A673 (cell line): ENCODE results near the gene XIRP1. TPM values are rescaled to one million over a fixed set of nuclear protein-coding genes. Genes with fewer than 3 reads are reported as not detected.

Experiments
- BruUV-seq: library from RNA; stranded (reverse); fragments of 400-500 nt; replicated peaks from 2 replicates; lab custom pipeline; 2021; lab: Mats Ljungman, UMichigan
- CTCF ChIA-PET: fragments of 300-600 bp; sonication (Branson Sonifier 250); formaldehyde crosslinking; loops from one replicate; lab custom pipeline; 2022; ENCODE audit warnings: antibody characterized with exemption; lab: Charles Lee
- POLR2A ChIA-PET: fragments of 300-600 bp; sonication (Branson Sonifier 250); formaldehyde crosslinking; loops from one replicate; lab custom pipeline; 2022; ENCODE audit warnings: antibody characterized with exemption; ENCODE audit not compliant: low non-redundant PET; lab: Charles Lee
- DNase-seq: peaks from one replicate; pipeline ENCODE4 v3.0.0-alpha.2; 2015; ENCODE audit warnings: low spot score
- H3K27ac ChIP-seq: fragments of 200-600 bp; sonication (generic); 2 replicates; pipeline ENCODE4 v1.5.1; 2016; ENCODE audit warnings: mixed run types, low read depth, mild to moderate bottlenecking, mixed read lengths, antibody characterized with exemption, low read length; ENCODE audit not compliant: poor library complexity, severe bottlenecking
- H3K27me3 ChIP-seq: fragments of 200-600 bp; sonication (generic); replicated peaks from 2 replicates; pipeline ENCODE4 v1.6.1; 2017; ENCODE audit warnings: mixed run types, low read depth, mild to moderate bottlenecking, mixed read lengths, antibody characterized with exemption, low read length; ENCODE audit not compliant: insufficient read depth, poor library complexity
- H3K36me3 ChIP-seq: fragments of 200-600 bp; sonication (generic); 2 replicates; pipeline ENCODE4 v1.6.1; 2016; ENCODE audit warnings: mixed run types, mild to moderate bottlenecking, mixed read lengths, antibody characterized with exemption, low read length; ENCODE audit not compliant: insufficient read depth, poor library complexity, severe bottlenecking
- H3K4me1 ChIP-seq: fragments of 200-600 bp; sonication (generic); 2 replicates; pipeline ENCODE4 v1.6.1; 2017; ENCODE audit warnings: mixed run types, mild to moderate bottlenecking, mixed read lengths, antibody characterized with exemption, low read length; ENCODE audit not compliant: insufficient read depth, poor library complexity, severe bottlenecking
- H3K4me3 ChIP-seq: fragments of 200-600 bp; sonication (generic); 2 replicates; pipeline ENCODE4 v1.5.1; 2016; ENCODE audit warnings: low read depth, mixed run types, mild to moderate bottlenecking, mixed read lengths, low read length; ENCODE audit not compliant: poor library complexity, severe bottlenecking
- H3K9me3 ChIP-seq: fragments of 200-600 bp; sonication (generic); 2 replicates; pipeline ENCODE4 v1.6.1; 2016; ENCODE audit warnings: mixed run types, low read depth, mild to moderate bottlenecking, mixed read lengths, antibody characterized with exemption, low read length; ENCODE audit not compliant: poor library complexity, severe bottlenecking
- CTCF ChIP-seq: fragments of 300-800, 200-600 bp; sonication (generic); conservative IDR thresholded peaks from 2 replicates; pipeline ENCODE4 v1.5.1; 2017; ENCODE audit warnings: low read depth, mild to moderate bottlenecking, antibody characterized with exemption, low read length, moderate library complexity, mixed read lengths
- EZH2 ChIP-seq: fragments of 200-600 bp; sonication (generic); IDR thresholded peaks from 2 replicates; pipeline ENCODE4 v1.6.1; 2017; ENCODE audit warnings: borderline replicate concordance, low read depth, mild to moderate bottlenecking, mixed read lengths, antibody characterized with exemption, low read length; ENCODE audit not compliant: poor library complexity, severe bottlenecking
- intact Hi-C: fragments of 100-400 bp; cut with micrococcal nuclease; formaldehyde crosslinking; loops from one replicate; pipeline ENCODE4 v1.10.0; 2022; ENCODE audit not compliant: unreplicated experiment
- total RNA-seq: library from RNA; stranded (reverse); gene quantifications from 2 replicates; pipeline ENCODE4 v1.2.3, GENCODE V29; 2021

XIRP1 gene
- total RNA-seq, 1 experiment from 2014 or later: not detected

- Histone ChIP-seq H3K27me3 (no peaks in the 10 kb centered on the region), H3K4me1 (no peaks in the 10 kb centered on the region), H3K27ac (no peak overlapping the region), H3K9me3 (no peaks in the 10 kb centered on the region), H3K36me3 (peaks cover 15% of the 10 kb centered on the region), H3K4me3 (no peak overlapping the region)
- intact Hi-C loops: no loop called here
- no TSS peak for BruUV-seq
- no peak for DNase-seq
- CTCF ChIA-PET: no interaction called here
- POLR2A ChIA-PET: no interaction called here
- no peak for TF ChIP-seq CTCF
- TF ChIP-seq EZH2: no peak
These were observed 53.0 kb downstream of the XIRP1 start for GRCh38 chr3:39139442-39139841.

- DNase-seq: no peak
- Histone ChIP-seq H3K36me3 (peaks cover 15% of the 10 kb centered on the region), H3K27me3 (no peaks in the 10 kb centered on the region), H3K4me1 (no peaks in the 10 kb centered on the region), H3K27ac (no peak overlapping the region), H3K4me3 (no peak overlapping the region), H3K9me3 (no peaks in the 10 kb centered on the region)
- intact Hi-C loops: no loop called here
- BruUV-seq: no TSS peak
- POLR2A ChIA-PET: no interaction called here
- CTCF ChIA-PET: no interaction called here
- TF ChIP-seq EZH2: no peak
- TF ChIP-seq CTCF: no peak
These were observed 53.5 kb downstream of the XIRP1 start for GRCh38 chr3:39138804-39139415.

GRCh38 chr3:39137991-39138803 is 54.2 kb downstream of the XIRP1 start:
- no peak for DNase-seq
- Histone ChIP-seq H3K27ac (no peak overlapping the region), H3K27me3 (no peaks in the 10 kb centered on the region), H3K36me3 (peaks cover 8% of the 10 kb centered on the region), H3K4me3 (no peak overlapping the region), H3K9me3 (no peaks in the 10 kb centered on the region), H3K4me1 (no peaks in the 10 kb centered on the region)
- no TSS peak for BruUV-seq
- intact Hi-C loops: no loop called here
- TF ChIP-seq CTCF: no peak
- no peak for TF ChIP-seq EZH2
- ChIA-PET POLR2A (no interaction called here), CTCF (no interaction called here)
